AG10803 (cell line): ENCODE data around the gene PI16.

Source experiments
- DNase-seq: peaks from one replicate; pipeline ENCODE4 v3.0.0; 2010; ENCODE audit warnings: low read depth
- H3K4me3 ChIP-seq: 2 replicates; pipeline ENCODE4 v1.5.1; 2011; ENCODE audit warnings: mild to moderate bottlenecking, low read length, control low read depth
- TF ChIP-seq, protein P1 (sequence below): conservative IDR thresholded peaks from 2 replicates; pipeline ENCODE4 v1.5.1; 2011; ENCODE audit warnings: mild to moderate bottlenecking, low read length, control low read depth, inconsistent platforms

PI16 gene

DNA sequence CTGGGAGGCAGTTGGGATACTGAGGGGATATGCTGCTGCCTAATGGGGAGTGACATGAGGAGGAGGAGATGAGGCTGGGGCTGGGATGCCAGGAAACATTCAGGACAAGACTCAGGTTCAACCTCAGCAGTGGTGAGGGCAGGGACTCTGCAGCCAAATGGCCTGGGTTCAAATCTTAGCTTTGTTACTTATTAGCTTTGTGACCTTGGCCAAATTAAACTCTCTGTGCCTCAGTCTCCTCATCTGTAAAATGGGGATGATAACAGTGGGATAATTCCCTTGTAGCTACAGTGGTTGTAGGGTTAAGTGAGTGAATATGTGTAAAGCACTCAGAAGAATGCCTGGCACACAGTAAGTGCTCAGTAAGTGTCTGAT, 1.9 kb downstream of the PI16 start:
- TF ChIP-seq, protein P1, sequence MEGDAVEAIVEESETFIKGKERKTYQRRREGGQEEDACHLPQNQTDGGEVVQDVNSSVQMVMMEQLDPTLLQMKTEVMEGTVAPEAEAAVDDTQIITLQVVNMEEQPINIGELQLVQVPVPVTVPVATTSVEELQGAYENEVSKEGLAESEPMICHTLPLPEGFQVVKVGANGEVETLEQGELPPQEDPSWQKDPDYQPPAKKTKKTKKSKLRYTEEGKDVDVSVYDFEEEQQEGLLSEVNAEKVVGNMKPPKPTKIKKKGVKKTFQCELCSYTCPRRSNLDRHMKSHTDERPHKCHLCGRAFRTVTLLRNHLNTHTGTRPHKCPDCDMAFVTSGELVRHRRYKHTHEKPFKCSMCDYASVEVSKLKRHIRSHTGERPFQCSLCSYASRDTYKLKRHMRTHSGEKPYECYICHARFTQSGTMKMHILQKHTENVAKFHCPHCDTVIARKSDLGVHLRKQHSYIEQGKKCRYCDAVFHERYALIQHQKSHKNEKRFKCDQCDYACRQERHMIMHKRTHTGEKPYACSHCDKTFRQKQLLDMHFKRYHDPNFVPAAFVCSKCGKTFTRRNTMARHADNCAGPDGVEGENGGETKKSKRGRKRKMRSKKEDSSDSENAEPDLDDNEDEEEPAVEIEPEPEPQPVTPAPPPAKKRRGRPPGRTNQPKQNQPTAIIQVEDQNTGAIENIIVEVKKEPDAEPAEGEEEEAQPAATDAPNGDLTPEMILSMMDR: no peak
- H3K4me3 ChIP-seq: no peak overlapping the region
- DNase-seq: no peak

DNA sequence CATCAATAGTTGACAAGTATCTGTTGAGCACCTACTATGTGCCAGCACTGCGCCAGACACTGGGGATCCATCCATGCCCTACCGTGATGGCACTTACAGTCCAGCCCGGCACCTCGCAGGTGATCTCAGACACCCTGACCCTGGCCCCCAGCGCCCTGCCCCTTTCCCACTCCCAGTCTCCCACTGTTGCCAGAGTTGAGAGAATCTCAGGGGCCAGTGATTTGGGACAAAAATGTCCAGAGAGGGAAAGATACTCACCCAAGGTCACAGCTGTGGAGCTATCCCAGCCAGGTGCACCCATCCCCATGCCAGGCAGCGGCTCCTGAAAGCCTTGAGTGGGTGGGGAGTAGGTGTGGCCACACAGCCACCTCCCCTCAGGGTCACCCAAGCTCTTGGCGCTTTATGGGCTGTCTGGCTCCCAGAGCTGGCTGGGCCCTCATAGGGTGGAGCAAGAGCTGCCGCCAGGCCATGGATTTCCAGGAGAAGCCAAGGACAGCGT, 3.3 kb downstream of the PI16 start:
- TF ChIP-seq, protein P1: no peak
- H3K4me3 ChIP-seq: no peak overlapping the region
- DNase-seq: no peak

DNA sequence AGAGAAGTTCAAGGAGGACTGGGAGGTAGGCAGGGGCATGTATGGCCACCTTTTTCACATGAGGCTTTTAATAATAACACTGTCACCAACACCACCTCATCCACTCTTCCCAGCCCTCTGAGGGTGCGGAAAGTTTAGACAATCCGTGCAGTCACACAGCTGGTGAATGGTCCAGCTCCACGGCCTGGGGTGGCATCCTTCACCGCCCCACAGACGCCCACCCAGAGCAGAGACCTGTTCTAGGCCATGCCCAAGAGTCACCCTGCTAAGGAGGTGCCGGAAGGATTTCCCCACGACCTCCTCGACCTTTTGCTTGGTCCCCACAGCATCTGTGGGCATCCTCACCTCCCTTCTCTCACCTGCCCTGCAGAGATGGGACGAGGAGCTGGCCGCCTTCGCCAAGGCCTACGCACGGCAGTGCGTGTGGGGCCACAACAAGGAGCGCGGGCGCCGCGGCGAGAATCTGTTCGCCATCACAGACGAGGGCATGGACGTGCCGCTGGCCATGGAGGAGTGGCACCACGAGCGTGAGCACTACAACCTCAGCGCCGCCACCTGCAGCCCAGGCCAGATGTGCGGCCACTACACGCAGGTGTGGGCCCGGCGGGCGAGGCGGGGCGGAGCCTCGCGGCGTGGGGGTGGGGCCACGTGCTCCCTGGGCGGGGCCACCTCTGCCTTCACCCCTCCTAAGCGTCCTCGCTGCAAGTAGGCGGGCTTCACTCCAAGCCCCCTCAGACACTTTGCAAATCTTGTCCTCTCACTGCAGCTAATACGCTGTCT, 4.4 kb downstream of the PI16 start:
- DNase-seq: no peak
- H3K4me3 ChIP-seq: no peak overlapping the region
- TF ChIP-seq, protein P1: no peak

DNA sequence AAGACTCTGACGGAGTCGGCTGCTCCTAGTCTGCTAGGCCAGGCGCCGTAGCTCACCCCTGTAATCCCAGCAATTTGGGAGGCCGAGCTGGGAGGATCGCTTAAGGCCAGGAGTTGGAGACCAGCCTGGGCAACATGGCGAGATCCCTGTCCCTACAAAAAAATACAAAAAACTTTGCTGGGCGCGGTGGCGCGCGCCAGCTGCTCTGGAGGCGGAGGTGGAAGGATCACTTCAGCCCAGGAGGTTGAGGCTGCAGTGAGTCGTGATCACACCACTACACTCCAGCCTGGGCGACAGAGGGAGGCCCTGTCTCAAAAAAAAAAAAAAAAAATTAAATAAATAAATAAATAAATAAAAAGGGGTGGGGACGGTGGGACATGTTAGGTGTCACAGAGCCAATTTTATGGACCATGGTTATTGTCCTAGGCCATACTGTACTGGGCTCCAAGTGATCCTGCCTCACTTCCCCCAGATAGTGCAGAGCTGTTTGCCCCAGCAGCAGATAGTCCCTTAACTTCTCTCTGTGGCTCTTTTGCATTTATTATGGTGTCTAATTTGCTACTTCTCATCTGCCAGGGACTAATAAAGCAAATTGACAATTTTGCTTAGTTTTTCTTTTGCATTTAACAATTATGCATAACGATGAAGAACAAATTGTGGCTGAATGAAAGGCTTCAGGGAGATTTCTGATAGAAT, 5.2 kb downstream of the PI16 start:
- DNase-seq: no peak
- TF ChIP-seq, protein P1: no peak
- no peak overlapping the region for H3K4me3 ChIP-seq

DNA sequence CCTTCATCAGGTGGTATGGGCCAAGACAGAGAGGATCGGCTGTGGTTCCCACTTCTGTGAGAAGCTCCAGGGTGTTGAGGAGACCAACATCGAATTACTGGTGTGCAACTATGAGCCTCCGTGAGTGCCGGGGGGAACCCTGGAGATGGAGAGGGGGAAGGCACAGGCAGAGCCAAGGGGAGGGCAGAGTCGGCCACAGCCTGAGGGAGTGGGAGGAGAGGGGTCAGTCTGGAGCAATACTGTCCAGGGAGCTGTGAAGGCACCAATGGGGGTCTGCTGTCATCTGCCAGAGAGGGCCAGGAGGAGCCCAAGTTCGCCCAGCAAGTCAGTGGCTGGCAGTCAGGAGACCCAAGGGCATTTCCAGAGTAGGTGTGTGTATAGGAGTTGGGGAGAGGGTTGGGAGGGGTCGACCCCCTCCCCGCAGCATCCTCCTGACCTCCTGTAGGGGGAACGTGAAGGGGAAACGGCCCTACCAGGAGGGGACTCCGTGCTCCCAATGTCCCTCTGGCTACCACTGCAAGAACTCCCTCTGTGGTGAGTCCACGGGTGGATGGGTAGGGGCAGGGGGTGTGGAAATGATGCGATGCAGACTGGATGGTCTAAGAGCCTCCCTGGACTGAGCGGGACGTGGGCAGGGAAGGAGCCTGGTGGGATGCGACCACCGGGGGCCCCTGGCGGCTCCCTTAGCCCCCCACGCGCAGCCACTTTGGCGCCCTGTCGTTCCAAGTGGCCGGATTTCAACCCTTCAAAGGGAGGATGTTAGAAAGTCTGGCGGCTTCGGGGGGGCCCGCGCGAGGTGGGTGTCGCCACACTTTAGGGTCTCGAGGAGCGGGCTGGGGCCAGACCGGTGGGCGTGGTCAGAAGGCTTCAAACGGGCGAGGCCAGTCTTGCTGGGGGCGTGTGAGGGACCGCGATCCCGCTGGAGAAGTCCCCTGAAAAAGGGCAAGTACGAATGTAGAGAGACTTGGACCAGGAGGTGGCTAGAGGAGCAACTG, 7.2 kb downstream of the PI16 start:
- H3K4me3 ChIP-seq: no peak overlapping the region
- TF ChIP-seq, protein P1: no peak
- DNase-seq: no peak

DNA sequence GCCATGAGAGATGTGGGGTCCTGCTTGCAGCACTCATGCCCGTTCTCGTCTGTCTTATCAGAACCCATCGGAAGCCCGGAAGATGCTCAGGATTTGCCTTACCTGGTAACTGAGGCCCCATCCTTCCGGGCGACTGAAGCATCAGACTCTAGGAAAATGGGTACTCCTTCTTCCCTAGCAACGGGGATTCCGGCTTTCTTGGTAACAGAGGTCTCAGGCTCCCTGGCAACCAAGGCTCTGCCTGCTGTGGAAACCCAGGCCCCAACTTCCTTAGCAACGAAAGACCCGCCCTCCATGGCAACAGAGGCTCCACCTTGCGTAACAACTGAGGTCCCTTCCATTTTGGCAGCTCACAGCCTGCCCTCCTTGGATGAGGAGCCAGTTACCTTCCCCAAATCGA, 8.3 kb downstream of the PI16 start:
- H3K4me3 ChIP-seq: no peak overlapping the region
- no peak for DNase-seq
- TF ChIP-seq, protein P1: no peak
